ENCODE data around the gene FRMPD4.

The FRMPD4 gene

GRCh38 chrX:12554206-12554605 is 415.9 kb downstream of the FRMPD4 start:
- FAIRE-seq = no peak

- no peak for FAIRE-seq
These were observed 424.8 kb downstream of the FRMPD4 start for GRCh38 chrX:12563121-12563520.

- no peak for FAIRE-seq
These were observed 425.9 kb downstream of the FRMPD4 start for GRCh38 chrX:12564221-12564620.

- peak; percentile 52 for FAIRE-seq
These were observed 429.6 kb downstream of the FRMPD4 start for GRCh38 chrX:12567857-12568256.

- FAIRE-seq = no peak
These were observed 432.7 kb downstream of the FRMPD4 start for GRCh38 chrX:12570859-12571501.

GRCh38 chrX:12579311-12579710 is 441.0 kb downstream of the FRMPD4 start:
- FAIRE-seq = no peak

GRCh38 chrX:12580548-12580947 is 442.3 kb downstream of the FRMPD4 start:
- FAIRE-seq = no peak

- no peak for FAIRE-seq
These were observed 443.3 kb downstream of the FRMPD4 start for GRCh38 chrX:12581546-12581945.

GRCh38 chrX:12582649-12583048 is 444.4 kb downstream of the FRMPD4 start:
- FAIRE-seq = no peak

- no peak for FAIRE-seq
These were observed 445.3 kb downstream of the FRMPD4 start for GRCh38 chrX:12583543-12583942.

- FAIRE-seq = no peak
These were observed 457.4 kb downstream of the FRMPD4 start for GRCh38 chrX:12595720-12596119.

GRCh38 chrX:12610079-12610478 is 471.8 kb downstream of the FRMPD4 start:
- FAIRE-seq = no peak

GRCh38 chrX:12611471-12611870 is 473.2 kb downstream of the FRMPD4 start:
- FAIRE-seq = no peak

- FAIRE-seq = no peak
These were observed 476.0 kb downstream of the FRMPD4 start for GRCh38 chrX:12614266-12614665.

- no peak for FAIRE-seq
These were observed 476.8 kb downstream of the FRMPD4 start for GRCh38 chrX:12615061-12615460.

- no peak for FAIRE-seq
These were observed 479.0 kb downstream of the FRMPD4 start for GRCh38 chrX:12617241-12617640.

- no peak for FAIRE-seq
These were observed 509.0 kb downstream of the FRMPD4 start for GRCh38 chrX:12647230-12647629.

GRCh38 chrX:12648995-12649394 is 510.7 kb downstream of the FRMPD4 start:
- FAIRE-seq = no peak

GRCh38 chrX:12657433-12657832 is 519.2 kb downstream of the FRMPD4 start:
- FAIRE-seq = no peak

GRCh38 chrX:12657881-12658280 is 519.6 kb downstream of the FRMPD4 start:
- FAIRE-seq = no peak

GRCh38 chrX:12661464-12661863 is 523.2 kb downstream of the FRMPD4 start:
- no peak for FAIRE-seq

- FAIRE-seq = no peak
These were observed 534.3 kb downstream of the FRMPD4 start for GRCh38 chrX:12672367-12673106.

- FAIRE-seq = no peak
These were observed 535.2 kb downstream of the FRMPD4 start for GRCh38 chrX:12673487-12673886.

- no peak for FAIRE-seq
These were observed 541.2 kb downstream of the FRMPD4 start for GRCh38 chrX:12679522-12679921.

GRCh38 chrX:12681047-12681446 is 542.8 kb downstream of the FRMPD4 start:
- no peak for FAIRE-seq

Data from A204.1 (cell line).